Loucy (cell line): Measurements from ENCODE around the gene GRID1.

ENCODE experiments used
- CTCF ChIP-seq: fragments of 200-600 bp; sonication (generic); conservative IDR thresholded peaks from 2 replicates; pipeline ENCODE4 v1.5.1; 2014; ENCODE audit warnings: mild to moderate bottlenecking, antibody characterized with exemption, low read length
- EZH2phosphoT487 ChIP-seq: fragments of 200-600 bp; IDR thresholded peaks from 2 replicates; pipeline ENCODE4 v1.6.1; 2018; ENCODE audit warnings: antibody characterized with exemption, mild to moderate bottlenecking, moderate library complexity, borderline replicate concordance

DNA sequence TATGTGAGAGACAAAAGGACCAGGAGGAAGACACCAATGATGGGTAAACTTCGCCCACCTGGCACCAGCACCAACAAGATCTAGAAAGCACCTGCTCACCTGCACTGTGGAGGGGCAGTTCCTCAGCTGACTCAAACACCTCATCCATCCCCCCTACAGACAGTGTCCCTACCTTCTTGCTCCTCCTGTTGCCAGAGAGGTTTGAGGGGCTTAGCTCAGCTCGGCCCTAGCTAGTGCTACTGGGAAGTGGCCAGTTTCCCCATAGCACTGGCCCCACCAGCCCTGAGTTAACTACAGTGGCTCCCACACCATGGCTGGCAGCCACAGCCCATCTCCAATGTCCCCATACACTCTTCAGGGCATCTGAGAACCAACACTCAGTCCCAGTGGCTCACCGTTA, 70.8 kb downstream of the GRID1 start:
- TF ChIP-seq CTCF = no peak
- TF ChIP-seq EZH2phosphoT487 = no peak
